ENCODE measurements around the gene CDH10.

DNA sequence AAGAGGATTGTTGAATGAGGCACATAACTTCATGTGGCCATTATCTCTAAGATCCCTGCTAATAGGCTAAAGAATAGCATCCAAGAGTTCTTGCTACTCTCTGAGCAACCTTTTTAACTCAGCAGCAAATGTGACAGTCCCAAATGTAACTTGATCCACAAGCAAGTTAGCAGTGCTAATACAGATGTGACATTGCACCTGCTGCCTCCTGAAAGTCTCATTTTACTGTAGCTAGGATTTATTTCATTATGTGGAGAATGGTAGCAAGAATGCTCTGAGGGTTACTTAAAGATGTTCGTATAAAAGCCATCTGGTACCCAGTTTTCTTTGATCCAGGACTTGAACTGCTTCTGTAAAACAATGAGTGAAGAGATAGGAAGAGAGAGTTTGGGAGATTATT lies 45.8 kb downstream of the CDH10 start:
- TF ChIP-seq, protein P1, sequence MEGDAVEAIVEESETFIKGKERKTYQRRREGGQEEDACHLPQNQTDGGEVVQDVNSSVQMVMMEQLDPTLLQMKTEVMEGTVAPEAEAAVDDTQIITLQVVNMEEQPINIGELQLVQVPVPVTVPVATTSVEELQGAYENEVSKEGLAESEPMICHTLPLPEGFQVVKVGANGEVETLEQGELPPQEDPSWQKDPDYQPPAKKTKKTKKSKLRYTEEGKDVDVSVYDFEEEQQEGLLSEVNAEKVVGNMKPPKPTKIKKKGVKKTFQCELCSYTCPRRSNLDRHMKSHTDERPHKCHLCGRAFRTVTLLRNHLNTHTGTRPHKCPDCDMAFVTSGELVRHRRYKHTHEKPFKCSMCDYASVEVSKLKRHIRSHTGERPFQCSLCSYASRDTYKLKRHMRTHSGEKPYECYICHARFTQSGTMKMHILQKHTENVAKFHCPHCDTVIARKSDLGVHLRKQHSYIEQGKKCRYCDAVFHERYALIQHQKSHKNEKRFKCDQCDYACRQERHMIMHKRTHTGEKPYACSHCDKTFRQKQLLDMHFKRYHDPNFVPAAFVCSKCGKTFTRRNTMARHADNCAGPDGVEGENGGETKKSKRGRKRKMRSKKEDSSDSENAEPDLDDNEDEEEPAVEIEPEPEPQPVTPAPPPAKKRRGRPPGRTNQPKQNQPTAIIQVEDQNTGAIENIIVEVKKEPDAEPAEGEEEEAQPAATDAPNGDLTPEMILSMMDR (IDR thresholded peaks at IDR 0.05; ENCODE audit: low read length) = no peak
- no peak for TF ChIP-seq EZH2 (IDR thresholded peaks at IDR 0.05; ENCODE audit: borderline replicate concordance, low read length)

All from OCI-LY1 (cell line).